ENCODE measurements around the gene GALR2.
"Not testable (repeated sequence)": the region's sequence is repeated elsewhere in the genome, so short reads cannot be mapped to it uniquely, and the experiment has no call there.

GALR2 gene

GRCh38 chr17:76074390-76075363, at the start of gene GALR2:
TSS of gene GALR2 (plus strand) at chr17:76074781. CDS start at chr17:76074884, 103 bp downstream.
- DNase-seq: no peak

GRCh38 chr17:76025294-76025693, 49.3 kb upstream of the GALR2 start:
- DNase-seq: no peak

- no peak for DNase-seq
Observed at GRCh38 chr17:76026714-76027158, 47.8 kb upstream of the GALR2 start.

GRCh38 chr17:76027159-76027839, 47.3 kb upstream of the GALR2 start, which contains the start of gene EVPL:
TSS of gene EVPL (minus strand) at chr17:76027306. CDS start at chr17:76027198, 108 bp downstream.
- no peak for DNase-seq

- DNase-seq: no peak
Observed at GRCh38 chr17:76032073-76032779, 42.4 kb upstream of the GALR2 start.

- DNase-seq: no peak
Observed at GRCh38 chr17:76032780-76033108, 41.8 kb upstream of the GALR2 start.

GRCh38 chr17:76033139-76033538, 41.4 kb upstream of the GALR2 start:
- no peak for DNase-seq

GRCh38 chr17:76034428-76035350, 39.9 kb upstream of the GALR2 start:
- no peak for DNase-seq

GRCh38 chr17:76036497-76037261, 37.9 kb upstream of the GALR2 start:
- no peak for DNase-seq

GRCh38 chr17:76038050-76038449, 36.5 kb upstream of the GALR2 start:
- no peak for DNase-seq

- no peak for DNase-seq
Observed at GRCh38 chr17:76039121-76039520, 35.5 kb upstream of the GALR2 start.

- DNase-seq: no peak
Observed at GRCh38 chr17:76040376-76040775, 34.2 kb upstream of the GALR2 start.

GRCh38 chr17:76042868-76043267, 31.7 kb upstream of the GALR2 start:
- DNase-seq: not testable (repeated sequence)

GRCh38 chr17:76044475-76045007, 30.0 kb upstream of the GALR2 start:
- DNase-seq: not testable (repeated sequence)

GRCh38 chr17:76046064-76046463, 28.5 kb upstream of the GALR2 start:
- DNase-seq: no peak

GRCh38 chr17:76048025-76048605, 26.5 kb upstream of the GALR2 start:
- DNase-seq: no peak

GRCh38 chr17:76048711-76049110, 25.9 kb upstream of the GALR2 start:
- DNase-seq: no peak

GRCh38 chr17:76049239-76049638, 25.3 kb upstream of the GALR2 start:
- DNase-seq: no peak

- DNase-seq: peak; percentile 48
Observed at GRCh38 chr17:76049836-76050537, 24.6 kb upstream of the GALR2 start.

All from NCI-H2107 (cell line).